H1 (cell line): Measurements from ENCODE around the gene GBP2. TPM values are rescaled to one million over a fixed set of nuclear protein-coding genes. Genes with fewer than 3 reads are reported as not detected.

Source experiments
- CTCF ChIA-PET: fragments of 300-600 bp; sonication (Branson Sonifier 250); formaldehyde crosslinking; loops from one replicate; lab custom pipeline; 2021; ENCODE audit not compliant: partially characterized antibody; lab: Charles Lee
- POLR2A ChIA-PET: fragments of 300-600 bp; sonication (Branson Sonifier 250); formaldehyde crosslinking; loops from one replicate; lab custom pipeline; 2021; ENCODE audit warnings: inconsistent platforms; ENCODE audit not compliant: partially characterized antibody; lab: Charles Lee
- DNase-seq, 2 experiments: peaks; one replicate each; pipeline versions ENCODE4 v3.0.0 to v3.0.0-alpha.2; 2010 to 2022; ENCODE audit warnings: low spot score in 2 of 2, low read depth in 1 of 2, mixed read lengths in 1 of 2
- FAIRE-seq: peaks from 2 replicates; lab custom pipeline; 2011; peaks lifted over from hg19 to GRCh38; lab: Jason Lieb, UNC
- H2AFZ ChIP-seq: 2 replicates; pipeline ENCODE4 v1.8.1; 2012; ENCODE audit warnings: low read length, inconsistent platforms
- H2AK5ac ChIP-seq: 2 replicates; pipeline ENCODE4 v1.6.1; 2013; ENCODE audit warnings: low read depth, low read length
- H2BK120ac ChIP-seq: replicated peaks from 2 replicates; pipeline ENCODE3; 2013; ENCODE audit warnings: low read depth, low read length, inconsistent platforms
- H2BK12ac ChIP-seq: 2 replicates; pipeline ENCODE4 v1.6.1; 2013; ENCODE audit warnings: low read depth, low read length
- H2BK15ac ChIP-seq: 2 replicates; pipeline ENCODE4 v1.6.1; 2013; ENCODE audit warnings: low read length
- H2BK20ac ChIP-seq: 2 replicates; pipeline ENCODE4 v1.6.1; 2013; ENCODE audit warnings: low read length
- H2BK5ac ChIP-seq: 2 replicates; pipeline ENCODE4 v1.6.1; 2013; ENCODE audit warnings: low read depth, low read length
- H3K14ac ChIP-seq: 2 replicates; pipeline ENCODE4 v1.6.1; 2013; ENCODE audit warnings: inconsistent platforms; ENCODE audit not compliant: insufficient read length
- H3K18ac ChIP-seq: 2 replicates; pipeline ENCODE4 v1.6.1; 2013; ENCODE audit warnings: low read length; ENCODE audit errors: extremely low read depth
- H3K23ac ChIP-seq: 2 replicates; pipeline ENCODE4 v1.6.1; 2013; ENCODE audit warnings: inconsistent platforms; ENCODE audit not compliant: insufficient read length
- H3K23me2 ChIP-seq: 2 replicates; pipeline ENCODE4 v1.6.1; 2013; ENCODE audit warnings: low read depth, low read length
- H3K27ac ChIP-seq: 2 replicates; pipeline ENCODE4 v1.6.1; 2011; ENCODE audit warnings: low read depth, low read length, inconsistent platforms
- H3K27me3 ChIP-seq, 4 experiments: replicated peaks in 1 of 4; 1 replicate in 1 of 4; 2 replicates in 3 of 4; pipeline versions ENCODE4 v1.6.1 to v1.8.1; 2011 to 2013; ENCODE audit warnings: low read length in 3 of 4, mild to moderate bottlenecking in 3 of 4, inconsistent platforms in 2 of 4, mixed read lengths in 2 of 4, moderate library complexity in 1 of 4; ENCODE audit not compliant: control insufficient read depth in 3 of 4, insufficient read depth in 3 of 4; ENCODE audit errors: extremely low read depth in 1 of 4
- H3K36me3 ChIP-seq, 4 experiments: 2 replicates each; pipeline versions ENCODE4 v1.6.1 to v1.8.1; 2011 to 2013; ENCODE audit warnings: mild to moderate bottlenecking in 4 of 4, low read length in 3 of 4, moderate library complexity in 2 of 4, control low read depth in 1 of 4, inconsistent platforms in 1 of 4; ENCODE audit not compliant: insufficient read depth in 4 of 4, control insufficient read depth in 2 of 4
- H3K4ac ChIP-seq: replicated peaks from 2 replicates; pipeline ENCODE3; 2013; ENCODE audit warnings: low read length, low read depth, mixed read lengths, inconsistent platforms; ENCODE audit not compliant: insufficient read length
- H3K4me1 ChIP-seq, 4 experiments: replicated peaks in 1 of 4; 1 replicate in 1 of 4; 2 replicates in 3 of 4; pipeline versions ENCODE4 v1.6.1 to v1.8.1; 2011 to 2013; ENCODE audit warnings: low read length in 3 of 4, inconsistent platforms in 2 of 4, mixed read lengths in 1 of 4; ENCODE audit not compliant: insufficient read depth in 4 of 4, control insufficient read depth in 3 of 4
- H3K4me2 ChIP-seq, 2 experiments: 2 replicates each; pipeline versions ENCODE4 v1.6.1 to v1.8.1; 2011 to 2013; ENCODE audit warnings: low read depth in 2 of 2, low read length in 2 of 2, control low read depth in 1 of 2, inconsistent platforms in 1 of 2, mild to moderate bottlenecking in 1 of 2; ENCODE audit not compliant: insufficient read depth in 1 of 2
- H3K4me3 ChIP-seq, 4 experiments: fragments of 200-600, 300-600 bp in 1 of 4; sonication (generic), shearing (Covaris generic), sonication (Bioruptor Twin) in 1 of 4; 2 replicates each; pipeline versions ENCODE4 v1.5.1 to v1.8.1; 2011 to 2016; ENCODE audit warnings: low read length in 4 of 4, low read depth in 3 of 4, control low read depth in 2 of 4, inconsistent platforms in 2 of 4, mild to moderate bottlenecking in 2 of 4, mixed read lengths in 1 of 4, moderate library complexity in 1 of 4; ENCODE audit not compliant: insufficient read depth in 2 of 4; ENCODE audit errors: extremely low read depth in 1 of 4
- H3K56ac ChIP-seq: replicated peaks from 2 replicates; pipeline ENCODE3; 2013; ENCODE audit warnings: low read depth, mild to moderate bottlenecking, mixed read lengths, low read length, inconsistent platforms; ENCODE audit not compliant: insufficient read length
- H3K79me1 ChIP-seq: 2 replicates; pipeline ENCODE4 v1.6.1; 2013; ENCODE audit warnings: low read depth, low read length, control low read depth
- H3K79me2 ChIP-seq, 2 experiments: 2 replicates each; pipeline versions ENCODE4 v1.6.1 to v1.8.1; 2012 to 2013; ENCODE audit warnings: low read length in 2 of 2, mild to moderate bottlenecking in 2 of 2, inconsistent platforms in 1 of 2; ENCODE audit not compliant: insufficient read depth in 2 of 2, control insufficient read depth in 1 of 2
- H3K9ac ChIP-seq, 4 experiments: replicated peaks in 1 of 4; 1 replicate in 1 of 4; 2 replicates in 3 of 4; pipeline versions ENCODE4 v1.6.1 to v1.8.1; 2011 to 2013; ENCODE audit warnings: low read depth in 3 of 4, low read length in 3 of 4, control low read depth in 2 of 4, mild to moderate bottlenecking in 2 of 4, moderate library complexity in 2 of 4, inconsistent platforms in 1 of 4; ENCODE audit errors: extremely low read depth in 1 of 4
- H3K9me3 ChIP-seq, 2 experiments: 2 replicates each; pipeline versions ENCODE4 v1.6.1 to v1.8.1; 2012 to 2013; ENCODE audit warnings: mild to moderate bottlenecking in 2 of 2, moderate library complexity in 2 of 2, control low read depth in 1 of 2, inconsistent platforms in 1 of 2, low read depth in 1 of 2, low read length in 1 of 2, mixed read lengths in 1 of 2; ENCODE audit not compliant: insufficient read depth in 2 of 2
- H4K20me1 ChIP-seq, 2 experiments: replicated peaks in 1 of 2; 2 replicates each; pipeline versions ENCODE3 to v1.8.1; 2011 to 2013; ENCODE audit warnings: inconsistent platforms in 2 of 2, low read length in 2 of 2, mild to moderate bottlenecking in 1 of 2; ENCODE audit not compliant: insufficient read depth in 2 of 2, control insufficient read depth in 1 of 2
- H4K5ac ChIP-seq: 2 replicates; pipeline ENCODE4 v1.6.1; 2013; ENCODE audit warnings: low read length, low read depth, mixed read lengths, inconsistent platforms; ENCODE audit not compliant: insufficient read length
- H4K8ac ChIP-seq: 2 replicates; pipeline ENCODE4 v1.8.0; 2013; ENCODE audit warnings: mild to moderate bottlenecking, moderate library complexity, low read length, inconsistent platforms; ENCODE audit not compliant: insufficient read depth; ENCODE audit errors: extremely low read depth
- H4K91ac ChIP-seq: replicated peaks from 2 replicates; pipeline ENCODE3; 2013; ENCODE audit warnings: low read length, mixed read lengths, inconsistent platforms; ENCODE audit not compliant: insufficient read length
- CBX8 ChIP-seq: fragments of 300-800, 300-1000 bp; sonication (generic); IDR thresholded peaks from 2 replicates; pipeline ENCODE4 v1.7.1; 2016; ENCODE audit warnings: low read depth, low read length, borderline replicate concordance
- E2F6 ChIP-seq: IDR thresholded peaks from 2 replicates; pipeline ENCODE4 v1.6.1; 2012; ENCODE audit warnings: inconsistent platforms
- EZH2 ChIP-seq: fragments of 200-600 bp; sonication (generic); IDR thresholded peaks from 2 replicates; pipeline ENCODE4 v1.7.1; 2012; ENCODE audit warnings: low read depth, mild to moderate bottlenecking, moderate library complexity, low read length, inconsistent platforms; ENCODE audit not compliant: severe bottlenecking
- HDAC6 ChIP-seq: IDR thresholded peaks from one replicate; pipeline ENCODE4 v1.7.1; 2012; ENCODE audit warnings: low read depth, mild to moderate bottlenecking, inconsistent platforms, low read length, moderate library complexity
- KDM1A ChIP-seq: fragments of 200-600, 300-600 bp; sonication (generic); IDR thresholded peaks from 2 replicates; pipeline ENCODE4 v1.7.1; 2016; ENCODE audit warnings: mild to moderate bottlenecking, low read length, borderline replicate concordance
- PHF8 ChIP-seq: fragments of 200-600 bp; sonication (generic); conservative IDR thresholded peaks from 2 replicates; pipeline ENCODE4 v1.7.1; 2012; ENCODE audit warnings: low read depth, mild to moderate bottlenecking, inconsistent platforms, low read length, moderate library complexity
- RAD21 ChIP-seq, 2 experiments: IDR thresholded peaks in 1 of 2; conservative IDR thresholded peaks in 1 of 2; 2 replicates each; pipeline ENCODE4 v1.6.1; 2011; ENCODE audit warnings: low read depth in 2 of 2, low read length in 2 of 2, improper control_type of control experiment in 1 of 2, inconsistent platforms in 1 of 2, mild to moderate bottlenecking in 1 of 2, moderate library complexity in 1 of 2
- RXRA ChIP-seq: IDR thresholded peaks from 2 replicates; pipeline ENCODE4 v1.6.1; 2011; ENCODE audit warnings: low read depth, mild to moderate bottlenecking, low read length, moderate library complexity; ENCODE audit not compliant: insufficient read depth
- SUZ12 ChIP-seq: fragments of 200-600 bp; sonication (generic); IDR thresholded peaks from 2 replicates; pipeline ENCODE4 v1.6.1; 2012; ENCODE audit warnings: mild to moderate bottlenecking, inconsistent platforms, low read length, moderate library complexity, mixed read lengths
- ZNF274 ChIP-seq: IDR thresholded peaks from 2 replicates; pipeline ENCODE4 v1.7.0; 2012; ENCODE audit warnings: low read length, borderline replicate concordance; ENCODE audit errors: extremely low read depth
- WGBS, 2 experiments: shearing (Covaris generic) in 1 of 2; methylation state at CpG; one replicate each; pipeline versions ENCODE4 v1.1.6 to v1.1.7; 2013 to 2015; ENCODE audit warnings: low lambda C conversion rate in 2 of 2, mixed read lengths in 2 of 2, inconsistent platforms in 1 of 2, low coverage in 1 of 2, missing lambda C conversion rate in 1 of 2; ENCODE audit not compliant: insufficient replicate concordance in 2 of 2, insufficient coverage in 1 of 2, insufficient read length in 1 of 2; ENCODE audit errors: extremely low coverage in 1 of 2, missing lambda C conversion rate in 1 of 2; 5-methylcytosine and 5-hydroxymethylcytosine counted together
- polyA plus RNA-seq, 7 experiments: library from polyadenylated mRNA; depleted of rRNA in 3 of 7; stranded (reverse) in 5 of 7; unstranded in 2 of 7; fragments of >200 nt in 5 of 7; fragments of 200-250 nt in 2 of 7; gene quantifications; 1 replicate in 5 of 7; 2 replicates in 1 of 7; 4 replicates in 1 of 7; pipeline versions ENCODE4 v1.2.1 to v1.2.3, GENCODE V29; 2011 to 2013; ENCODE audit warnings: missing spikeins in 2 of 7, mixed read lengths in 2 of 7
- total RNA-seq: library from RNA; stranded (reverse); fragmentation: NEBNext Ultra II Directional; extraction: Animal tissue kit (Norgen Biotek cat#: 25700); gene quantifications from 2 replicates; pipeline ENCODE4 v1.2.1, GENCODE V29; 2021
- TF ChIP-seq, protein P1 (sequence below): IDR thresholded peaks from 2 replicates; pipeline ENCODE4 v1.6.1; 2012; ENCODE audit warnings: low read length, inconsistent platforms

GBP2 gene
- total and polyA plus RNA-seq, 2 of the 8 experiments (the other 6 are each of a cell fraction or from before 2014, with no cell fraction given): not detected

- H3K18ac ChIP-seq: no peak overlapping the region
- no peaks in the 10 kb centered on the region for H3K23me2 ChIP-seq
- H2AK5ac ChIP-seq: no peak overlapping the region
- FAIRE-seq (no peak), DNase-seq (no peak)
- H2BK12ac ChIP-seq: no peak overlapping the region
- no peak overlapping the region for H3K14ac ChIP-seq
- CTCF ChIA-PET: interaction anchor here (1.0 to 1.2 kb wide), 3 partner anchors 36 to 368 kb away, joined by 3 to 4 read pairs (median 3); no protein-coding TSS in a partner anchor
- no peak overlapping the region for H4K91ac ChIP-seq
- no peak overlapping the region for H2BK15ac ChIP-seq
- no peak overlapping the region for H2AFZ ChIP-seq
- no peaks in the 10 kb centered on the region for H3K79me1 ChIP-seq
- no peak overlapping the region for H3K9ac ChIP-seq
- H4K20me1 ChIP-seq: no peaks in the 10 kb centered on the region
- H3K4me3 ChIP-seq: no peak overlapping the region
- H3K27ac ChIP-seq: no peak overlapping the region
- H3K79me2 ChIP-seq: no peaks in the 10 kb centered on the region
- H2BK120ac ChIP-seq: no peak overlapping the region
- 91% methylated on average over 10 of the region's 10 CpGs; no CpG with 5 or more reads in 1 of the 2 experiments for WGBS, 2 experiments
- H2BK20ac ChIP-seq: no peak overlapping the region
- H3K23ac ChIP-seq: no peak overlapping the region
- no peaks in the 10 kb centered on the region for H3K27me3 ChIP-seq
- no peak overlapping the region for H3K4ac ChIP-seq
- POLR2A ChIA-PET: no interaction called here
- H3K4me1 ChIP-seq: 0 out of 7 replicates have a peak, but pooled peaks cover 0 to 3% (median 0%) of the 10 kb centered on the region in 4 experiments
- no peak overlapping the region for H3K56ac ChIP-seq
- H4K8ac ChIP-seq: no peak overlapping the region; the same call in 1 of the 2 replicates
- no peaks in the 10 kb centered on the region for H3K9me3 ChIP-seq
- H3K36me3 ChIP-seq: no peaks in the 10 kb centered on the region
- H2BK5ac ChIP-seq: no peak overlapping the region
- no peak overlapping the region for H4K5ac ChIP-seq
- H3K4me2 ChIP-seq: no peak overlapping the region
- no peak for TF ChIP-seq PHF8
- no peak for TF ChIP-seq RAD21 (IDR thresholded peaks at IDR 0.05 in 1 of 2, conservative IDR thresholded peaks at IDR 0.05 in 1 of 2; ENCODE audit: low read depth in 2 of 2, low read length in 2 of 2)
- TF ChIP-seq RXRA: no peak
- no peak for TF ChIP-seq ZNF274
- no peak for TF ChIP-seq EZH2
- TF ChIP-seq HDAC6: no peak
- TF ChIP-seq, protein P1, sequence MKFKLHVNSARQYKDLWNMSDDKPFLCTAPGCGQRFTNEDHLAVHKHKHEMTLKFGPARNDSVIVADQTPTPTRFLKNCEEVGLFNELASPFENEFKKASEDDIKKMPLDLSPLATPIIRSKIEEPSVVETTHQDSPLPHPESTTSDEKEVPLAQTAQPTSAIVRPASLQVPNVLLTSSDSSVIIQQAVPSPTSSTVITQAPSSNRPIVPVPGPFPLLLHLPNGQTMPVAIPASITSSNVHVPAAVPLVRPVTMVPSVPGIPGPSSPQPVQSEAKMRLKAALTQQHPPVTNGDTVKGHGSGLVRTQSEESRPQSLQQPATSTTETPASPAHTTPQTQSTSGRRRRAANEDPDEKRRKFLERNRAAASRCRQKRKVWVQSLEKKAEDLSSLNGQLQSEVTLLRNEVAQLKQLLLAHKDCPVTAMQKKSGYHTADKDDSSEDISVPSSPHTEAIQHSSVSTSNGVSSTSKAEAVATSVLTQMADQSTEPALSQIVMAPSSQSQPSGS: no peak
- TF ChIP-seq SUZ12: no peak
- no peak for TF ChIP-seq CBX8
- TF ChIP-seq E2F6: no peak
- TF ChIP-seq KDM1A: no peak
Measured at GRCh38 chr1:89088572-89088971, 37.3 kb downstream of the GBP2 start.
